AG08395 (cell line): Measurements from ENCODE around the gene CFAP92.

Experiments
- DNase-seq: peaks from one replicate; pipeline ENCODE4 v3.0.0; 2012; ENCODE audit warnings: mixed read lengths, low spot score

CFAP92 gene

DNA sequence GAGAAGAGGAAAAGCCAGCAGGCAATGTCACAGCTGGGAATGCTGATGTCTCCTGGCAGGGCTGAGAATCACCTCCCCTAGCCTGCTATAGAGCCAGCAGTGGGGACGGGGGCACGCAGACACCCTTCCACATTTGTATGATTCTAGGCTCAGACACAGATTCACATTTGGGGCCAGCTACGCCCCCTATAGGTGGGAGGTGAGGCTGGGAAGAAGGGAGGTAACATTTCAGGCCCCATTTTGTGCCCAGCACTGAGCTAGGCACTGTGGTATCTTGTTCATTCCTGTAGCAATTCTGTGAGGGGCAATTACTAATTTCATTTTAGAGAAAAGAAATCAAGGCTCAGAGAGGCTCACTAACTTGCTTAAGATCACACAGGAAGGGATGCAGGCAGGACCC lies 130.3 kb downstream of the CFAP92 start:
- DNase-seq, result no peak

DNA sequence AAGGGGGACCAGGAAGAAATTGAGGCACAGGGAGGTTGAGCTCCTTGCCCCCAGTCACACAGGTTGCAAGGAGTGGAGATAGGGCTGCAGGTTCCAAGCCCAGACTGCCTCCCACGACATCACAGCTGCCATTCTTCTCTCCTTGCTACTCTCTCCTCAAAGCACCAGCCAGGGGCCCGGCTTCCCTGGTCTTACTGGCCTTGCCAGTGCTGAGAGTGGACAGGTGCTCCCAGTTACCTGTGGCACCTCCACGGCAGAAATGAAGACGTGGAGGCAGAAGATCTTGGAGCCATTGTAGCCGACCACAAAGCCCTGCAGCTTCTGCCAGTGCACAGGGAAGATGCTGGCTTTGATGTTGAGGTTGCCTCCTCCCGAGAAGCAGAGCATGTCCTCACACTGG lies 132.4 kb downstream of the CFAP92 start:
- DNase-seq, result no peak
